ENCODE measurements around the gene PRAMEF1.
"Not testable (repeated sequence)": the region's sequence is repeated elsewhere in the genome, so short reads cannot be mapped to it uniquely, and the experiment has no call there.

Gene PRAMEF1, protein sequence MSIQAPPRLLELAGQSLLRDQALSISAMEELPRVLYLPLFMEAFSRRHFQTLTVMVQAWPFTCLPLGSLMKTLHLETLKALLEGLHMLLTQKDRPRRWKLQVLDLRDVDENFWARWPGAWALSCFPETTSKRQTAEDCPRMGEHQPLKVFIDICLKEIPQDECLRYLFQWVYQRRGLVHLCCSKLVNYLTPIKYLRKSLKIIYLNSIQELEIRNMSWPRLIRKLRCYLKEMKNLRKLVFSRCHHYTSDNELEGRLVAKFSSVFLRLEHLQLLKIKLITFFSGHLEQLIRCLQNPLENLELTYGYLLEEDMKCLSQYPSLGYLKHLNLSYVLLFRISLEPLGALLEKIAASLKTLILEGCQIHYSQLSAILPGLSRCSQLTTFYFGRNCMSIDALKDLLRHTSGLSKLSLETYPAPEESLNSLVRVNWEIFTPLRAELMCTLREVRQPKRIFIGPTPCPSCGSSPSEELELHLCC

DNA sequence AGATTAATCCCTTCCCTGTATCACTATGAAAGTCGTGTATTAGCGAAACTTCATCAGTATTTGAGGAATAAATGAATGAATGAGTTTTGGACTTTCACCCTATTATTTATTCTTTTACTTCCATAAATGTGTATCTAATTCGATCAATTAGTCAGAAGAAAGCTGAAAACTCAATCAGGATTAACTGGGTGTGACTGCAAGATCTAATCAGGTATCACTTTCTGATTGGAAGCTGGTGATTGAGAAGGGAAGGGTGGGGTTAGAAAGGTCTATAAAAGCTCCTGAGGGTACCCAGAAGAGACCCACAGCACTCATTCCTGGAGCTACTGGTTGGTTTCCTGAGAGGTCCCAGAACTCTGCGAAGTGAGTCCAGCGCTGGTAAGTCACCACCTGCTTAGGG is at the start of gene PRAMEF1:
Gene PRAMEF1, plus strand, starts transcription at position 301 of the 400 bp plus-strand sequence. CDS start 1,831 bp downstream, outside the sequence.
- DNase-seq, result not testable (repeated sequence)

DNA sequence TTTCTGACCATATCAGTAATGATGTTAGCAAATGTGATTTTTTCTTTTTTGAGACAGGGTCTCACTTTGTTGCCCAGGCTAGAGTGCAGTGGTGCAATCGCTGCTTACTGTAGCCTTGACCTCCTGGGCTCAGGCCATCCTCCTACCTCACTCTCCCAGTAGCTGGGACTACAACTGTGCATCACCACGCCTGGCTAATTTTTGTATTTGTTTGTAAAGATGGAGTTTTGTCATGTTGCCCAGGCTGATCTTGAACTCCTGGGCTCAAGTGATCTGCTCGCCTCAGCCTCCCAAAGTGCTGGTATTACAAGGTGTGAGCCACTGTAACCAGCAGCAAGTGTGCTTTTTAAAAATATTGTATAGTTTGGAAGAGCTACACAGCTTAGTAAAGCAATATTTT is 49.3 kb upstream of the PRAMEF1 start:
- DNase-seq, result no peak

DNA sequence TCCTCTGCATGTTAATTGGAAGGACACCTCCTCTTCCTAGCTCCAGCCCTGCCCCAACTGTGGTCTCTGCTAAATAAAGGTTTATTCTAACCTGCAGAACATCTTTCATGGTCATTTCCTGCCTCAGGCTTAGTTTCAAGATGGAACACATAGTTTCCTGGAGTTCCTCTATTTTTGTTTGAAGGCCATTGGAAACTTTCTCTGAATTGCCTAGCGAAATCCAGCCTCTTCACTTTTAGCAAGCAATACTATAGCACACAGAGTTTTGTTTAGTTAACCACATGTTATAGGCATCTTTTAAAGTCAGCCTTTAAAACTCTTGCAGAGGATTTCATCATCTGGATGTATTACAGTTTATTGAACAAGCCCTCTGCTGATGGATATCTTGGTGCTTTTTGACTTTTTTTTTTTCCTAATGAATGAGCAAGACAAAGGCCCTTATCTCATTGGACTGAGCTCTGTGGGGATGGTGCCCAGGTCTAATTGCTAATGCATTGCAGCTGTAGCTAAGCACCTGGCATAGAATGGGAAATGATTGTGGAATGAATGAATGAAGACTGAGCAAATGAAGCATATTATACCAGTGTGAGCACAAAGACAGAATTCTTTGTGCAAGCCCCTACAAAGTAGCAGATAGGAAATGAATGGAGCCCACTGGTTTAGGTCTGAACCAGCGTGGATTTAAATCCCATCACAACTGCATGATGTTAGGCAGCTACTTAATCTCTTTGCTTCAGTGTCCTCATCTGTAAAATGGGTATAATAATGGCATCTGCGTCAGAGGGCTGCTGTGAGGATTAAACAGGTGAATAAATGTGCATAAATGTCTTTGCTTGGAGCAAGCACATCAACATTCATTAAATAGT is 45.8 kb upstream of the PRAMEF1 start:
- no peak for DNase-seq

DNA sequence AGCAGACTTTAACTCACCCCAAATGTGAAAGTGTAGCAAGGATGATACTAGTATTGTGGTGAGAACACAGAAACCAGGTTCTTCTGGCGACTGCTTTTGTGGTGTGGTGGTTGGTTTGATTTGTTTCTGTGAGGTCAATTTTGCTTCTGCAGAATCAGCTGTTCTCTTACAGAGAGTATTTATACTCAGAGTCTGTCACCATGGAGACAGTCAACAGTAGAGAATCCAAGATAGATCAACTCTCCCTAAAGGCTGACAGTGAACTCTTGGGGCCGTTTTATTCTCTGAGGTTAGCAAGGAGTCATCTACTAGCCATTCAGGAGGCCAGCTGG is 45.2 kb upstream of the PRAMEF1 start, which contains the start of gene CFAP107:
Gene CFAP107, plus strand, starts transcription at position 209 of the 332 bp plus-strand sequence. CDS start 231 bp downstream, outside the sequence.
- DNase-seq, result no peak

DNA sequence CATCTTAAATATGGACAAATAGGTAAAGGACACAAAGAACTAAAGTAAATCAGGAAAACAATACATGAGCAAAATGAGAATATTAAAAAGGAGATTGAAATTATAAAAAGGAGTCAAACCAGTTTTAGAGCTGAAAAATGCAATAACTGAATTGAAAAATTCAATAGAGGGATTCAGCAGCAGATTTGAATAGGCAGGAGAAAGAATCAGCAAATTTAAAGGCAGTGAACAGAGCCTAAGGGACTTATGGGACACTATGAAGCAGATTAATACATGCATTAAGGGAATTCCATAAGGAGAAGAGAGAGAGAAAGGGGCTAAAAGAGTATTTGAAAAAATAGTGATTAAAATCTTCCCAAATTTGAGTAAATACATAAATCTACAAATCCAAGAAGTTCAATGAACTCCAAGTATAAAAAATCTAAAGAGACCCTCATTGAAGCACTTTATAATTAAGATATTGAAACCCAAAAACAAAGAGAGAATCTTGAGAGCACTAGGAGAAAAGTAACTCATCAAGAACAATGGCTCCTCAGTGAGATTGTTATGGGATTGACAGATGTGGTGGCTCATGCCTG is 42.3 kb upstream of the PRAMEF1 start:
- no peak for DNase-seq

DNA sequence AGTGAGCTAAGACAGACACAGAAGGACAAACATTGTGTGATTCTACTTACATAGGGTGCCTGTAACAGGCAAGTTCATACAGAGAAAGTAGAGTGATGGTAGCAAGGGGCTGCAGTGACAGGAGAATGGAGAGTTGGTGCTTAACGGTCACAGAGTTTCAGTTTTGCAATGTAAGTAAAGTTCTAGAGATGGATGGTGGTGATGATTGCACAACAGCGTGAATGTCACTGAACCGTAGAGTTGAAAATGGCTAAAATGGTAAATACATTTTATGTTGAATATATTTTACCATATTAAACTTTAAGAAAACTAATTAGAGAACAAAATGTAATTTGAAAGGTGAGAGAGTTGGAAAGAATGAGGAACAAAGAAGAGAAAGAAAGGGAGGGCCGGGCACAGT is 36.5 kb upstream of the PRAMEF1 start:
- no peak for DNase-seq

DNA sequence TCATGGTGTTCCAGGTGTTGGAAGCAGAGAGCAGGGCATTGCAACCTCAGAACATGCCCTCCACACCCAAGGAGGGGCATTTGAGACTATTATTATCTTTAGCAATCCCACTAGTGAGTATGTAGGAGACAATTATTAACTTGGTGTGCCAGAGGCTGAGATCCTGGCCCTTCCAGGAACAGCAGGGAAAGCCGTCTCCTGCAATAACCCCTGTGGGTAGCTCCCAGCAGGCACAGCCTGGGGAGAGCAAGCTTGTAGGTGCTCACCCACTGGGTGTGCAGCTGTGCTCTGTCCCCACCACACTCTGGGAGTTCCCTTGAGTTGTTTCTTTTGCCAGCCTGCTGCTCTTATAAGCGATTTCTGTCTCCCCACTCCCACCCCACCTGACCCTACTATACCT is 34.9 kb upstream of the PRAMEF1 start:
- no peak for DNase-seq

DNA sequence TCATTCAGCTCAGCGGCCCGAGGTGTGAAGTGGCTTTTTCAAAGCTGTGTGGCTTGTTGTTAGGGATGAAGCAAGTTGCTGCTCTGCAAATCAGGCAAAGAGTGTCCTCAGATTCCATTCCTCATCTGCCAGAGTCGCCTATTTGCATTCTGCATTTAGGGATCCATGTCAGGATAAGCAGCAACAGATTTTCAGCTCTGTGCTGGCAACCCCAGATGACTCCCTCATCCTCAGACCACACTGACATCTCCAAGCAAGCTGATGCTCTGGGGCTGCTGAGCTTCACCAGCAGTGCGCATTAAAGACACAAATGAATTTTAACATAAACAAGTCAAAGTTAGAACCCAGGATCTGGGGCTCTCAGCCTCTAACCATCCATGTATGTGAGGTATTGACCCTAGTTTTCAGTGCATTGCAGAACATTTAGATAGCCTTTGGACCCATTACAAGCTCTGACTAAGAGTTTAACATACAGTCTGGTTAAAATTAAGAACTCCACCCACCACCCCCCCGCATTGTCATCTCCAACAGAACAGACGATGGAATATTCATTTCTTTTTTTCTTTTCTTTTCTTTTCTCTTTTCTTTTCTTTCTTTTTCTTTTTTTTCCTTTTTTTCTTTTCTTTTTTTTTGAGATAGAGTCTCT is 34.3 kb upstream of the PRAMEF1 start:
- DNase-seq, result no peak

DNA sequence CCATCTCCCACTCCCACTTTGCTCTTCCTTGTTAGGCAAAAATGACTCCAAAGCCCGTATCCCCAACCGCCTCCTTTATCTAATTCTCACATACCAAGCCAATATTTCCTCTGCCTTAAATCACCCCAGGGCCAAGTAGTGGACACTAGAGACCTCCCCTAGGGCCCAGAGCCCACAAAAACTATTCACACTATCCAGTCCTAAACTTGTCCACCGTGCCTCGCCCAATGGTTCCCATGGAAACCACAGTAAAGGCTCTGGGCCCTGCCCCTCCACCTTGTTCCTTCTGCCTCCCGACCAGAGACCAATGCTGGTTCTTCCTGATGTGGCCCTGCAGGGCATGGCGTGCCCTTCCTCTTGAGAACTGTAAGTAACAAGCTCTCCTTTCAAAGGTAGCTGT is 33.4 kb upstream of the PRAMEF1 start:
- no peak for DNase-seq

DNA sequence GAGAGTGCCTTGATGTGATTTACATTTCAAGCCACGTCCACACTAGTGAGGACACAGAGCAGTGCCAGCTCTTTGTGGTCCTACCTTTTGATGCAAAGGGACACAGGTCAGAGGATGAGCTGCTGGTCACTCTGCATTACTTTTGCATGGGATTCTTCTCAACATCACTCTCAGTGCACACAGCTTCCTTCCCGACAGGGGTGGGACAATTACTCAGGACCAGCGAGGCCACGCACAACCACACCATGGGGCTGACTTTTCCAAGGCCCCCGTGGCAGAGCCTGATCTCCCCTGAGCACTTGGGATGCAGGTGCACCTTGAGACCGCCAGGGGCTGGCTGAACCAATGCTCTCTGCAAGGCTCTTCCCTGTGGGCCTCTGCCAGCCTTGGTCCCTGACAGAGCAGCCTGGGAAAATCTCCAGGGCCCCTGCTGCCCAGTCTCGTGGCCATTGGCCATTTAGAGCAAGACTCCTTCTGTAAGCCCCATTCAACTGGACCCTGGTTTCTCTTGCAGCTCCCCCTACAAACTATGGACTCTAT is 30.9 kb upstream of the PRAMEF1 start:
- no peak for DNase-seq

DNA sequence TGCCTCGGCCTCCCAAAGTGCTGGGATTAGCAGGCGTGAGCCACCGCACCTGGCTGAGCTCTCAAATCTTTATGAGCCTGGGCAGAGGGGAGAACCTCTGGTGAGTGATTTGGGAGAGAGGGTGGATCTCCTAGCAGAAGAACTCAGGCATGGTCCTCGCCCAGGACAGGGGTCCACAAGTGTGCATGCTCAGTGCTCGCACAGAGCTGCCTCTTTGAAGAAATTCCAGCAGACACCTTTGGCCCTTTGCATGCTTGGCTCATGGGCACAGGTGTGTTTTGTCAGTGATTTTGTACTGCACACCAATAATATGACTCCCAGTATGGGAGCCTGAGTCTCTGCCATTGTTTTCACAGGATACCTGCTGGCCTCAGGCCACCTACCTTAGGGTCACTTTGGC is 29.4 kb upstream of the PRAMEF1 start:
- no peak for DNase-seq

DNA sequence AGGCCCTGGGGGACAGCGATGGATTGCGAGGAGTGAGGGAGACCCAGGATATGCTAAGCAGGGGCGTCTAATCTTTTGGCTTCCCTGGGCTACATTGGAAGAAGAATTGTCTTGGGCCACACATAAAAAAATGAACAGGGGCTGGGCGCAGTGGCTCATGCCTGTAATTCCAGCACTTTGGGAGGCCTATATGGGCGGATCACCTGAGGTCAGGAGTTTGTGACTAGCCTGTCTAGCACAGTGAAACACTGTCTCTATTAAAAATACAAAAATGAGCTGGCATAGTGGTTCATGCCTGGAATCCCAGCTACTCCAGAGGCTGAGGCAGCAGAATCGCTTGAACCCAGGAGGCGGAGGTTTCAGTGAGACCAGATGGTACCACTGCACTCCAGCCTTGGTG is 28.4 kb upstream of the PRAMEF1 start:
- DNase-seq, result no peak

DNA sequence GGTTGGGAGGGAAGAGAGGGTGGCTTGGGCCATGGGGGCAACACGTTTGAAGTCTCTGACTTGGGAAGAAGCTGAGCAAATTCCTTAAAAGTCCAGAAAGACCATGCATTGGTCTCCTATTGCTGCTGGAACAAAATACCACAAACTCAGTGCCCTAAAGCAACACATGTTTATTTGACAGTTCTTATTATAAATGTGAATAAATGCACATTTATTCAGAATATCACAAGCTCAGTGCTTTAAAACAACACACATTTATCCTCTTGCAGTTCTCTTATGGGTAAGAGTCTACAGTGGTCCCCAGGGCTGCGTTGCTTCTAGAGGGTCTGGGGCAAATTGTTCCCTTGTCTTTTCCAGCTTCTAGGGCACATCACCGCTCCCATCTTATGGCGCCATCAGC is 27.7 kb upstream of the PRAMEF1 start:
- DNase-seq, result no peak

DNA sequence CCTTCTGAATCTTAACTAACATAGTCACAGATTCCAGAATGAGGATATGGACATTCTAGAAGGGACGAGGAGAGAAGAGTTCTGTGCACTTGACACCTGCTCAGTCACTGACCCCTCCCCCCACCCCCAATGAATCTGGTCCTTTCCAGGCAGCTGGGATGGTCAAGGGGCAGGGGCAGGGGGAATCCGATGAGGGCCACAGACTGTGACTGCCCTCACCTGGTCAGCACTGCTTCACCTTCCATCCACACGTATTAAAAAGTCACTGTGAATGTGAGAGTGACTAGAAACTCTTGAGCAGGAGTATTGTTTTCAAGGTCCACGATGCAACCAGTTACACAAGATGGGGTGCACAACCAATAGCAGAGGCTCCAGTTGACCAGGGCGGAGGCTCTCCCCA is 27.2 kb upstream of the PRAMEF1 start:
- no peak for DNase-seq

DNA sequence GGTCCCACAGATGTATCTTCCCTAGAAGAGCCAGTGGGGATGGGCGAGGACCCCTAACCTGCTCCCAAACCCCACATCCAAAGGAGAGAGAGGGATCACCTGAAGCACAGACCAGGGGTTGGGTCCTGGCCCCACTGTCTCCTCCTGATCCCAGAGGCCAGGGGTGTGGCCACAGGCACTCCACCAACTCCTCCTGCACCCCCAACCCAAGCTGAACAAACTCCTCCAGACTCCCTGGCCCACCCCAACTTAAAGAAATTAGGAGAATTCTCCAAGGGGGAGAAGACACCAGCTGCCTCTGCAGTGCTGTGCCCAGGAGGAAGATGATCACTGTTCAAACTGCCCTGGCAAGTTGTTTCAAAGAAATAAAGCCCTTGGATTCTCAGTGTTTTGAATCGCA is 22.2 kb upstream of the PRAMEF1 start:
- DNase-seq, result no peak

DNA sequence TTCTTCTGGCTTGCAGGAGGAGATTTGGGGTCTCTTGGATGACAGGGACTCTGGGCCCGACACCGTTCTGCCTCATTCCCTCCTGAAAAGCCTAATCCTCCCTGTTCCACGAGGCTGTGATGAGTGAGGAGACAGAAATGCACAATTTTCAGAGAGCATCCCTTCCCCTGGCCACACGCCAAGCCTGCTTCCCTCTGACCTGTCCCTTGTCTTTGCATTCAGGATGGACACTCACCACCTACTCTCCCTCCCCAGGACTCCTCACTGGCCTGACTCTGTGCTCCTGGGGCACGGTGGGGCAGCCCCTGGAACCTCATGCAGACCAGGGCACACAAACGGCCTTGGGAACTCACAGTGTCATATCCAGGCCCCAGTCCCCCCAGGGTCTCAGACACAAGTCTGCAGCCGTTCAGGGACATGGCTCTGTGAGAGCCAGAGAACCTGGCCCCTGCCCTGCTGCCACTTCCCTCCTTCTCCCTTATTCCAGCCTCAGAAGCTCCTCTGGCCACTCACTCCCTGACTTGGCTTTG is 21.2 kb upstream of the PRAMEF1 start:
- DNase-seq, result no peak

DNA sequence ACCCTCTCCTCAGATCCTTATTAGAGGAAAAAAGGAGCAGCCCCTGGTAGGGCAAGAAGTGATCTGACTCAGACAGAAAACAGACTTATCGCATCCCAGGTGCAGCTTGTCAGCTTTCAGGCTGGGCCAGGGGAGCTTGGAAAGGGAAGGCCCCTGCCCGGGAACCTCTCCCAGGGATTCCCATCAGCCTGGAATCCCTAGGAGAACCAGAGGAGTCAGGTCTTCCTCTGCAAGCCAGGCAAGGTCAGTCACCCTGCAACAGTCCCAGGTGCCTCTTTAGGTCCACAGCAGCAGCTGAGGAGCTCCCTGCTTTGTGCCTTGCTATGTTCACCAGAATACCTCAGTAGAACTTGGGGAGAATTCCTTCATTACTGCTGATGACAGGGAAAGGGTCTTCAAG is 20.6 kb upstream of the PRAMEF1 start:
- no peak for DNase-seq

DNA sequence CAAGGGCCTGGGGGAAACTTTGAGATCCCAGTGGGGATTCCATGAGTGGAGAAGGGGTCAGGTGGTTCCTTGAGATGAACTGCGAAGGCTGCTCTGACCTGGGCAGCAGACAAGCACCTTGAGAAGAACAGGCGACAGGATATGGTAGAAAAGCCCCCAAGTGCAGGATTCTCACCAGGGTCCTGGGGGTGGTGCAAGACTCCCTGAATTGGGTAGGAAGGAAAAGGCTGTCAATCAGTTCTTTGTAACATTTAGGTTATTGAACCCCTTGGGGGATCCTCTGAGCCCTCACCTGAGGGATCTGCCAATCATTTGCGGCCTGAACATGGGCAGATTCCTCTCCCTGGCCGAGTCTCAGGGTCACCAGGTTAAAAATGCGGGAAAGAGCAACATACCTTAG is 20.0 kb upstream of the PRAMEF1 start:
- no peak for DNase-seq

DNA sequence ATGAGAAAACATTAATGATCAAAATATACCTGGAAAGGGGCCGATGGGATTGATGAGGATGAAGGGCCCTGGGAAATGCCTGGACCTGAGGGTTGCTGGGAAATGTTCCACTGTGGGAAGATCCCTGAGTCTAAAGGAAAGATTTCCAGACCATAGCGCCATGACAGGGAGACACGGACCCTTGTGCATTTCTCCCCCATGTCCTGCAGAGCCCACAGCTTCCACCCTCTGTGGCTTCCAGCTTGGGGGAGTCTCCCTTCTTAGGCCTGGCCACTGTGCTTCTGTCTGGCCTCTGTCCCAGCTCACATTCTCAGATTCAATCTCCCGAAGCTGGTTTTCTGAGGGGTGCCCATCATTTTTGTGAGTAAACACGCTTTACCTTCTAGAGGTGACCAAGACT is 18.7 kb upstream of the PRAMEF1 start:
- no peak for DNase-seq

DNA sequence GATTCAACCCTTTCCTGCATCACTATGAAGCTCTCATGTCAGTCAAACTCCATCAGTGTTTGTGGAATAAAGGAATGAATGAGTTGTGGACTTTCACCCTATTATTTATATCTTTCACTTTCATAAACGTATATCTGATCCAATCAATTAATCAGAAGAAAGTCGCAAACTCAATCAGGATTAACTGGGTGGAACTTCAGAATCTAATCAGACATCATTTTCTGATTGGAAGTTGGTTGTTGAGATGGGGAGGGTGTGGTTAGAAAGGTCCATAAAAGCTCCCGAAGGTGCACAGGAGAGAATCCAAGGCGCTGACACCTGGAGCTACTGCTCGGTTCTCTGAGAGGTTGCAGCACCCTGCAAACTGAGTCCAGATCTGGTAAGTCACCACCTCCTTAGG is 17.8 kb upstream of the PRAMEF1 start, which contains the start of gene PRAMEF12:
Gene PRAMEF12, plus strand, starts transcription at position 301 of the 400 bp plus-strand sequence. CDS start 1,130 bp downstream, outside the sequence.
- DNase-seq, result no peak

DNA sequence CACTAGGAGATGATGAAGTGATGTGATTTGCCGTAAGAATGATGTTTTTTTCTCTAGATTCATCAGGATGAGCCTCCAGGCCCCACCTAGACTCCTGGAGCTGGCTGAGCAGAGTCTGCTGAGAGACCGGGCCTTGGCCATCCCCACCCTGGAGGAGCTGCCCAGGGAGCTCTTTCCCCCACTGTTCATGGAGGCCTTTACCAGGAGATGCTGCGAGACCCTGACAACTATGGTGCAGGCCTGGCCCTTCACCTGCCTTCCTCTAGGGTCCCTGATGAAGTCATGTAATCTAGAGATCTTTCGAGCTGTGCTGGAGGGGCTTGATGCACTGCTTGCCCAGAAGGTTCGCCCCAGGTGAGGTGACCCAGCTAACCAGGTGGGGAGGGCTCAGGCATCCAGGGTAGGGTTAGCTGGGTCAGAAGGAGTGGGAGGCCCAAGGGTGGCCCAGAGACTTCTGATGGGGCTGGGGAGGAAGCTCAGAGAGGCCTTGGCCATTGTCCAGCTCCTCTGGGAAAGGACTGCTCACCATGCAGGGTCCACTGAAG is 16.3 kb upstream of the PRAMEF1 start:
- DNase-seq, result no peak

DNA sequence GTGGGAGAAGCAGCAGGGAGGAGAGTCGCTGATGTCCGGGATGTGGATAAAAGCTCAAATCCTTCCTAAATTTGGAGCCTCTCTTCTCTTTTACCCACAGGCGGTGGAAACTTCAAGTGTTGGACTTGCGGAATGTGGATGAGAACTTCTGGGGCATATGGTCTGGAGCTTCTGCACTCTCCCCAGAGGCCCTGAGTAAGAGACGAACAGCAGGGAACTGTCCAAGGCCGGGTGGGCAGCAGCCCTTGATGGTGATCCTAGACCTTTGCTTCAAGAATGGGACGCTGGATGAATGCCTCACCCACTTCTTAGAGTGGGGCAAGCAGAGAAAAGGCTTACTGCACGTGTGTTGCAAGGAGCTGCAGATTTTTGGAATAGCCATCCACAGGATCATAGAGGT is 15.8 kb upstream of the PRAMEF1 start:
- no peak for DNase-seq
